Activated naive CD4-positive, alpha-beta T cell (primary cell): ENCODE data around the gene NTPCR.

Source experiments
- DNase-seq, 4 experiments: peaks; one replicate each; lab custom pipeline; 2025; lab: John Stamatoyannopoulos, UW

Gene NTPCR

DNA sequence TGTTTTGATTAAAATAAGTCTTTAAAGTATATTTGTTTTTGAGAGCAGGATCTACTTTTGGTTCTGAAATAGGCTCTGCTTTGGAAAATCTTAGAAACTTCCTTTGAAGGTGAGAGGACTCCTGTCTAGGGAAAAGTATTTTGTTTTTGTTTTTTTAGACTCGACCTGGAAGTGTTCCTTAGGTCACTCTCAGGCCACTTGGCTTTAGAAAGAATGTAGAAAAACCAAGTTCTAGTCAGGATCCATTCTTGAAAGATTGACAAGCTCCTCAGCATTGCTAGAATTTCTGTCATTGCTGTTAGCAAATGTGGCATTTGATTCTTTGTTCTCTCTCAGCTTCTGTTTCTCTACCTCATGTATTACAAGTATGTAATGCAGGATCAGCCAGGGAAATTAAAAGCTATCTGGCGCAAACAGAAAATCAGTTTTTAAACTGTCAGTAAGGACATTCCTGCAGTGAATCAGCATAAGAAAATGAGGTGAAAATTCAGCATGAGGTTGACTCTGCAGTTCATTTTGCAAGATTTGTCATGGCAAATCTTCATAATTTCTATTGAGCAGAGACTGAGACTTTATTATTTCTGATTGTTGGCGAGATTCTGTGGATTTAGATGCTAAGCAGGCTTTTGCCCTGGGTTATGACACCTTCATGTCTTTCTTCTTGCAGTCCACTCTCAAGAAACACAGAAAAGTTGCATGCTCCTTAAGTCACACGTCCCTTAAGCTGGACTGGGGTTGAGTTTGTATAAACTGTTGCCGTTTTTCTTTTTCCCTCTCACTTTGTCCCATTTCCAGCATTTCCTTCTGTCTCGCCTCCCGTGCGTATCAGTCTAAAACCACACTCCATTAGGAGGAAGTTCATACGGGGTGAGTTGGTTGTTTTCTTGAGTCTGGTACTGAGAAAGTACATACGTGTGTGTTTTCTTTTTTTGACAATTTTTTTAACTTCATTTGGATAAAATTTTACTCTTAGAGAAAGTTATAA lies 12.6 kb downstream of the NTPCR start:
- no peak for DNase-seq

DNA sequence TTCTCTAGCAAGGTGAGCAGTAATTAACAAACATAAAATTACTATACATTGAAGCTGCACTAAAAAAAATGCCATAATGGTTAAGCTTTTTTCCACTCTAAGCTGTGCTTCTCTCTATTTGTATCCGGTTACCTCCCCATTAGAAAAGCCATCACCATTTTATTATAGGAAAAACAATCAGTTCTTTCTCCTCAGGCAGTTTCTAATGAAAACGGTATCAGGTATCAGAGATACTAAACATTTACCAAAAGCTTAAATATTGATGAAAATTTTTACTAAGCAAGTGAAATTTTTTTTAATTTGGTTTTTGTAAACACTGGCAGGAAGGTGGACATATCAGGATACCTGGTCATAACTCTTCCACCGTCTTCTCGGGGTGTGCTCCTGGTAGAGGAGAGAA lies 14.2 kb downstream of the NTPCR start:
- DNase-seq, result no peak

DNA sequence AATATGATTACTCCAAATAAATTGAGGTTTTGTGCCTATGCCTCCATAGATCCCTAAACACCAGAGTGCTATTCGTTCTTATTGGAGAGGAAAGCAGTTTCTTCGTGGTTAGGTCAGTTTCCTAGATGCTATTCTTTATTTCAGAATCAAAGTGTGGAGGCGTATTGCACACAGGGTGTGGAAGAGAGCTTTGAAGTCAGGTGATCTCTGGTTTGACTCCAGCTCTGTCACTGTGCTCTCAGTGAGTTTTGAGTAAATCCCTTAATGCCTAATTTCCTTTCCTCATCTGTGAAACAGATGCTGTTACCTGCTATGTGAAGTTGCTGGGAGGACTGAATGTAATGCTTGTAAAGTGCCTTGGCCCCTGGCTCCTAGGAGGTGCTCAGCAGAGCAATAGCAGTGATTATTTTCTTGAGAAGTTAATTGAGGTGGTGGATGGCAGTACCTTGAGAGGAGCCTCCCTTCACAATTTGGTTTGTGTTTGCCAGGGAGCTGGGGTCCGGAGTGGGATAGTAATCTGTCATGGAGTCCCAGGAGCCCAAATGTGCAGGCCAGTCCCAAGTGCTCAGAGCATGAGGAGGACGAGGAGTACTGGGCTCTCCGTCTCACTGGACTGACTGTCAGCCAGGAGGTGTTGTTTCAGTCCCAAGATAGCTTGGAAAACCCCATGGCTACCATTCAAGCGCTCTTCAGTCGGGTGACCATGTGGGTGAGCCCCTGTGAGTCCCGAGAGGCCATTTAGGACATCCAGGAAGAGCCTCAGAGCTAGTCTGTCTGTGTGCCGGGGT lies 14.9 kb downstream of the NTPCR start:
- DNase-seq, result no peak

DNA sequence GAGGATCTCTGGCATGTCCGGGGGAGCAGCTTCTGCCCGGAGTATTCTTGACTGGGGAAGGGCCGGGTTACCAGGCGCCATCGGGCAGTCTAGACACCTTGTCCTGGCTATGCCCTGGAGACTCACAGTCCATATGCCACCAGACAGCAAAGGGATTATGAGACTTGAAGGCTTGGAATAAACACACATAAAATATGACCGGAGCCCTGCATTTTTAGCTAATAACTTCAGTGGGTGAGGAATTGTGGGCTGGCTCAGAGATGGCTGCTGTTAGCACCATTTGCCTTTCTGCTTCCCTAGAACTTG lies 15.5 kb downstream of the NTPCR start:
- DNase-seq, result no peak

DNA sequence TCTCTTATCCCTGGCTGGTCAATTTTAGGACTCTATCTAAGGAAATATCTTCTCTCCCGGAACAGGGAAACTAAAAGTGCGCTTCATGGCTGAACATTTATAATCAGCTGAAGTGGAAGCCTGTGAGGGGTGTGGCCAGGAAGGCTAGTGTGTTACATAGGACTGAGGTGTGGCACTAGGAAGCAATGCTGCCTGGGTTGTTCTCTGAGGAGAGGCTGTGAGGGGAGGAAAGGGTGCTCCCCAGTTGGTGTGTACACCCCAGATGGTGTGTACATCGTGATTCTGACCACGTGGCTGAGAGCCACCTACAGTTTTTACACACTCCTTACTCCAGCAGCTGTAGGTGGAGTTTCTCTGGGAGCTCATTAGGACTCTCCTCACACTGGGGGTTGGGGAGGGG lies 16.3 kb downstream of the NTPCR start:
- no peak for DNase-seq

DNA sequence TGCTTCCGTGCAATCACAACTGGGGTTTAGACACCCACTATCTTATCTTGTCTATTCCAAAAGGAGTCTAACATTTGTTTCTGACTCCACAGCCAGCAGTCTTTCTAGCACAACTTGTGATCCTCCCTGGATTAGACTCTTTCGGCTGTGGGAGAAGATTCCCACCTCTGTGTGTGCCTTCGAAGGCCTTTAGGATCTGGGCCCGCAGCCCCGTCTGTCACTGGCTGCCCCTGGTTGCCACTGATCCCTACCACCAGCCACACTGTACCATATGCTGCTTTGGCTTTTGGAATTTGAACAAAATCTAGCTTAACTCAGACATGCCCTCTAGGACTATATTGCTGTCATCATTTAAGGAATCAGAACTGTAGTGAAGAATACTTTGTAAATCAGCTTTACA lies 18.0 kb downstream of the NTPCR start:
- DNase-seq, result no peak

DNA sequence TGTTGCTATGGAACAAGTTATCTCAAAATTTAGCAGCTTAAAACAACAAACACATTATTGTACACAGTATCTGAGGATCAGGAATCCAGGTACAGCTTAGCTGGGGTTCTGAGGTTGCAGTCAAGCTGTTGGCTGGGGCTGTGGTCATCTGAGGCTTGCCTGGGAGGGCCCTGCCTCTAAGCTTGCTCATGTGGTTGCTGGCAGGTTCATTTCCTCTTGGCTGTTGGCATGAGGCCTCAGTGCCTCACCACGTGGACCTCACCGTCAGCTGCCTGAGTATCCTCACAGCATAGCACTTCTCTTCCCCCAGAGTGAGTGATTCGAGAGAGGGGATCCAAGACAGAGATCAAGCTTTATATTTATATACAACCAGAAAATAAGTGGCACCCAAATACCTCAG lies 18.6 kb downstream of the NTPCR start:
- no peak for DNase-seq

DNA sequence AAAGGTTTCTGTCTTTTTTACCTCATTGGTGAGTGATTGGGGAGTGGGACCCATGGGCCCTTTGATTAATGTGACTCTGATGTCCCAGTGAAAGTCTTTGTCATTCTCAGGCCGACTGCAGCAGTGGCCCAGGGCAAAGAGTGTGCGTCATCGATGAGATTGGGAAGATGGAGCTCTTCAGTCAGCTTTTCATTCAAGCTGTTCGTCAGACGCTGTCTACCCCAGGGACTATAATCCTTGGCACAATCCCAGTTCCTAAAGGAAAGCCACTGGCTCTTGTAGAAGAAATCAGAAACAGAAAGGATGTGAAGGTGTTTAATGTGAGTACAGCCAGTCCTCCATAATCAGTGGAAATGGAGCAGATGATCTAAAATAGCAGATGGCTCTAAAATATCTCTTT lies 19.4 kb downstream of the NTPCR start:
- no peak for DNase-seq

DNA sequence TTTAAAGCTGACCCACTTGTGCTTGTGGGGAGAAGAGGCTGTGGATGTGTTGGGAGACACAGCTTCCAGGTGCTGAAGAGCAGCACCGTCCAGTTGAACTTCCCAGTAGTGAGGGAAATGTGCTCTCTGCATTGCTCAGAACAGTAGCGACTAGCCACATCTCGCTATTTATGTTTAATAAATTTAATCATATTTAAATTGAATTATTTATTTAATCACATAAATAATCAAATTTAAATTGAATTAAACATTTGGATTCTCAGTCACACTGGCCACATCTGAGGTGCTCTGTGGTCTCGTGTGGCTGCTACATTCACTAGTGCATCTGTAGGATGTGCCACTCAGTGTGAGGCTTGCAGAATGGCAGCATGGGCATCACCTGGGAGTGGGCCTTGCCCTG lies 20.1 kb downstream of the NTPCR start:
- no peak for DNase-seq

DNA sequence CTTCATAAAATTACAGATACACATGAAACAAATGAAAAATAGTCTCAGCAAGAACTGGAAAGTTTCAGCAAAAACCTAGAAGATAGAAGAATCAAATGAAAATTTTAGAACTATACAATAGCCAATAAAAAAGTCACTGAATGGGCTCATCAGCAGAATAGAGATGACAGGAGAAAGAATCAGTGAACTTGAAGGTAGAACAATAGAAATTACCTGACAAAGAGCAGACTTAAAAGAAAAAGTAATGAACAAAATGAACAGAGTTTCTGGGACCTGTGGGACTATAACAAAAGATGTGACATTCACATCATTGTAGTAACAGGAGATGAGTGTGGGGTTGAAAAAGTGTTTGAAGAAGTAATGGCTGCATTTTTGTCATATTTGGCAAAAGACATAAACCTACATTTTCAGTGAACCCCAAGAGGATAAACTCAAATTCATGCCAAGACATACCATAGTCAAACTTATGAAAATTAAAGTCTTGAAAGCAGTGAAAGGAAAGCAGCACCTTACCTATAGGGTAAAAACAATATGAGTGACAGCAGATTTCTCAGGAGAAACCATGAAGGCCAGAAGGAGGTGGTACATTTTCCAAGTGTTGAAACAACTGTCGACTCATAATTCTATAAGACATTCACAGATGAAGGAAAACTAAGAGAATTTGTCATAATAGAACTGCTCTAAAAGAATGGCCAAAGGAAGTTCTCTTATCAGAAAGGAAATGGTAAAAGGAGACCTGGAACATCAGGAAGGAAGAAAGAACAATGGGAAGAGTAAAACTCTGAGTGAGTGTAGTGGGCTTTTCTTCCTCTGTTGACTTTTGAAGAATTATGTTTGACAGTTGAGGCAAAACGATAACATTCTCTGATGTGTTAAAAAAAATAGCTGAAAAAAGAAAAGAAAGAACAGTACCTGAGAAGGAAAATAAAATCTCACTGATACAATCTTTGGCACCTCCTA lies 23.5 kb downstream of the NTPCR start:
- no peak for DNase-seq

DNA sequence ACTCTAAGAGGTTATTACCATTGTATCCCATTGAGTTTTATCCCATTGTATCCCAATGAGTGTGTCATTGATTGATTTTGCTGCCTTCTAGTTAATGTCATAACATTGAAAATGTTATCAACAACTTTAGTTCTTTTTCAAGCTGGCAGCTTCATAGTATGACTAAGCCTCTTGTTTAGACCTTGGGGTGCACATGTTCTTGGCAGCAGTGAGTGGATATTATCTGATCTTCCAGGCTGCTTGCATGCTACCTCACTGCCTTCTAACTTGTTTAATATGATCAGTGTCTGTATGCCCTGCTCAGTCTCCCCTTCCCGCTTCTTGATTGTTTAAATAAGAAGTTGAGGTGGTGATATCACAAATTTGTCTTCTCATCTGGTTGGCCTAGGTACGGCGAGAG lies 24.6 kb downstream of the NTPCR start:
- DNase-seq, result no peak

DNA sequence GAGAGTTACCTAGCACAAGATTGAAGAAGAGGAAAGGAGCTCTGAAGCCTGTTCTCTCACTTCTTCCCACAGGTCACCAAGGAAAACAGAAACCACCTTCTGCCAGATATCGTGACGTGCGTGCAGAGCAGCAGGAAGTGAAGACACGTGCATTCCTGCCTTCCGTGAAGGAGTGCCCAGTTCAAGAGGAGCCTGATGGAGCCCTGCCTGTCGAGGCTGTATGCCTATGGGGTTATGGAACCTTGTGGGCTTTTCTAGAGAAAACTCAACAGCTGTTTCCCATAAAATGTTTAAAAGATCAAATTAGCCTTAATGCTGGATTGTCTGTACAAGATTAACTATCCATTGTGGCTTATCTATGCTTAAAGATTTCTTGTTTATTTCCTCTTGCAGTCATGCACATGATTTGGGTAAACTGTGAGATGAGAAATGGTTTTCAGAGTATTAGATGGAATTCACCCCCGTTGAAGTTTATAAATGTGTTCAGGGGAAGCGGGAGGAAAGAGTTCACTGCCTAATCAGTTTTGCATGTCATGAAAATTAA lies 27.8 kb downstream of the NTPCR start:
- no peak for DNase-seq

DNA sequence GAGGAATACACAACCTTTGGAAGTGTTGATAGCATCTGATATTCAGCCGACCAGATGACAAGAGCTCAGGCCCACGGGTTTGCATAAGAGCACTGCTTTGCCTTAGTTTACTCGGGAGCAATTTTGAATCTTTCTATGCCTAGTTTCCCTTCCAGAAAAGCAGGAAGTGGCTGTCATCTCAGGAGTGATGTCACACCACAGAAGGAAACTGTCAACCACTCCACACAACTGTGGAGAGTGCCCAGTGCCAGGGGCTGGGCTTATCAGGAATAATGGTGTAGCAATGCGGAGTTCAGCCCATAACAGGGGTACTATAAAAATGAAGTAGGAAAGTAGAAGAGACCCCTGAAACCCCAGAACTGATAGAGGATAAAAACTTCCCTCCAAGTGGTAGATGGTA lies 28.4 kb downstream of the NTPCR start:
- no peak for DNase-seq

DNA sequence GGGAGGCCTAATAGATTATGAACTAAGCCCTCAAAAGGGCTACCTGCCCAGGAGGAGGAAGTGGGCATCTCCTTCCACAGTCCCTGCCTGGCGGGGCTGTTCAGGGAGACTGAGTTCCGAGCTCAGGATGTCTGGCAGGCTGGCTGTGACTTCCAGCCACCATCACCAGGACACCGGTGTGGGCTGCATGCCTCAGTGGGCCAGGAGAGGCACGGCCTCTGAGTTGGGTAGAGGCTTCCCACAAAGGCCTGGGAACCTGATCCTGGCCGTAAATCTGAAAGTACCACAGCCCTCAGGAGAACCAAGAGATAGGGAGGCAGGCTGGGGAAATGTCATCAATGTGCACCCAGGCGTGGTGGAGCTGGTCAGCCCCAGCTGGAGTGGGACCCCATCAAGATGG lies 29.1 kb downstream of the NTPCR start:
- no peak for DNase-seq

DNA sequence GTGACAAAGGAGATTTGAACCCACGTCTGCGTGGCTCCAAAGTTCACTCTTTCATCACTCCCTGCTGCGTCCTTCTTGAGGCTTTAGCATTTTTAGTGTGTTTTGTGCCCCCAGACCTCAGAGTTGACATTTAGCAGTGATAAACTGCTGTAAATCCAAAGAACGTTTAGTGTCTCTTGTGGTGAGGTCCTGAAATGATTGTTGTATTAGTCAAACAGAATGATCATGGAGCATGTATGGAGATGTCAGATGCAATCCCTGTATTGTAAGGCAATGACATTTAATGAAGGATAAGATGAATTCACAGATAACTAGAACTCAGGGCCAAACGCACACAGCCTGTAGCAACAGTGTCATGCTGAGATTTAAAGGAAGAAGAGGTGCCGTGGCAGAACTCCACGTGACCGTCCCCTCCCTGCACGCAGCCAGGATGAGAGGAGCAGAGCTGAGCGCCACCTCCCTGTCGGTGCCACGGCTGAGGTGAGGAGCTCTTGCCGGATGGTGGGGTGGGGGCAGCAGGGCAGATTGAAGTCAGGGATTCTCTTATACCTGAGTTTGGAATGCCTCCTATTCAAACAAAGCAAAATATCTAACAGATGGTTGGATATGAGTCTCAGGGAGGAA lies 30.1 kb downstream of the NTPCR start:
- DNase-seq, result no peak

DNA sequence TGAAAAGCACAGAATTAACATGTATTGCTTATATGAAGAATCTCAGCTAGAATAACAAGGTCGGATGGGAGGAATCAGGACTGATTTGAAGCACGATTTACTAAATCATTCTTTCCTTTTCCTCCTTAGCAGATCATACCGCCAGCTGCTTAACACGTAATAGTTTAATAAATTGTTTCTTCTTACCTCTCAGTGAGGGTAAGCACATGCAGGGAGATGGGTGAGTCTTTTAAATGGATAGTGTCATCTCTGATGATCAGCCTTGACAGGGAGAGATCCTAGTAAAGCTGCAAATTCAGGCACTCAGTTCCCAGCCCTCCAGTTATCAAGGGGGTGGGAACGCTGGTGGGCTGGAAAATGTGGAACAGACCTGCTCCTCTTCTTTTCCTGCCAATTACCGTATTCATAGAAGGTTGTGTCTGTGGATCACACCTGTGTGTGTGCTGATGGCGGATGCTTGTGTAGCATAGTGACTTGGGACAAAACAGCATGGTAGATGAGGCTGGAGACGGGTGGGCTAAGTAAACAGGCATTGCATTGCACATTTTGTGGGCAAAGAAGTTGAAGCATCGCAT lies 30.7 kb downstream of the NTPCR start:
- DNase-seq, result no peak

DNA sequence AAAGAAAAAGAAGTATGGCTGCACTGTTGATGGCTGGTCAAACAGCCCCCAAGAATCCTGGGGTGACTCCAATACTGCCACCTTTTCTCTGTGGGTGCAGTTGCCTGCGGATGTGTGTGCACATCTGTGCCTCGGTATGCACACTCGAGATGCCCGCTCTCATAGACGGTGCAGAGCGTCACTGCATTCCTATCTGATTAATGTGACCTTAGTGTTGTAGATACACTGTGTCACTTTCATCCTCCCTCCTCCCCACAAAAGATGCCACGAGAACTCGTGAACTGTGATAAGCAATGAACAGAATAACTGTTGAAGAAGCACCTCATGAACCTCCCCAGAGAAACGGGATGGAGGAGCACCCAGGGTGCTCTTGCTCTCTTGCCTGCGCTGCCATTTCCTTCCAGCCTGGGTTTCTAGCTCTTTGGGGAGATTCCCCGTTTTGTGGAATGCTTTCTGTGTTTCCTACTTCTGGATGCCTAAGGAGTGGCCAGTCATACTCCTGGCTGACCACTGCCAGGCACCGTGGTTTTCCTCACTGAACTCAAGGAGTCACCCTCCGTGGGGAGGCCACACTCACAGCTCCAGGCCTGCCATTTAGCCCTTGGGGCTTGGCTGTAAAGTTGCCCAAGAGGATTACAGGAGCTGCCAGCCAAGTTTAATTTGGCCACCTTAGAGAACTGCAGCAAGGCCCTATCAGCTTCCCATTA lies 32.0 kb downstream of the NTPCR start:
- no peak for DNase-seq

DNA sequence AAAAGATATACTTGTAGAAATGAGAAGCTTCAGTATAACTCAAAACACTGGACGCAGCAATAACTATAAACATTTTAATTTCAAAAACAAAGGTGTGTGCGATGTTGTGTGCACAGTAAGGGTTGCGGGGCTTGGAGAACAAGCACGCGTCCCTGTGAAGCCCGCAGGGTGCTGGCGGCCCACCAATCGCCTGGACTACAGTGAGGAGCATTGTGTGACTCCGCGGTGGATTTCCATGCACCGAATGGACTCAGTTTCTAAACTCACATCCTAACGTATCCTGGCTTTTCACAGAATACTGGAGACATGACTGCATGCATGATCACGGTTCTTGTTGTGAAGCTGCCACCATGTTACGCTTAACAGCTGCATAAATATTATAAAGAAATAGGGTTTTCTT lies 33.0 kb downstream of the NTPCR start:
- DNase-seq, result no peak

DNA sequence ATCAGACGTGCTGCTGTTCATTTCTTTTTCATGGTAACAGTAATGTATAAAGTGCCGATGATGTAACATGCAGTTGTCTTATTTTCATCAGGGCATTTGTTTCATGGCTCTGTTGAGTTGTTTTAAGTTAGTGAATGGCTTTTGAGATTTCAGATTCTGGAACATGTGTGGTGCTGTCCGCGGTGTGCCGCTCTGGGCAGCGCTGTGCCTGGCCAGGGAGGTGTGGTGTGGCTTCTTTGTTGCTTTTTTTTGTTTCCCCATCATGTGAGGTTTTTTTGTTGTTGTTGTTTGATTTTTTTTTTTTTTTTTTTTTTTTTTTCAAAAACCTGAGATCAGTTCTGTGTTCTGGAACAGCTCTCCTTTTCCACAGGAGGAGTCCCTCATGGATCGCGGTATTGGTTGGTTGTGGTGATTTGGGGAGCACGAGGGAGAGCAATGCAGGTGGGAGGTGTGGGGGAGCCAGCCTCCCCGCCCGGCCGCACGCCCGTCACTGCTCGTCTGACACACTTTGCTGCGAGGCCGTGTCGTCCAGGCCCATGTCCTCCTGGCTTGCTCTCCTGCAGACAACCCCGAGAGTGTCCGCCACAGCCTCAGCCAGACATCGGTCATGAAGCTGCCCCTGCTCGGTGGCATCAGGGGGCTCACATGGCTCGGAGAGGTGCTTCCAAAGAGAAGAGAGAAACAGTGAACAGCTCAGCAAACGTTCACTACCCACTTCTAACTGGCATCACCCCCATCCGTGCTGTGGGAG lies 33.6 kb downstream of the NTPCR start:
- DNase-seq, result no peak
